Heart left ventricle (tissue), 16 donors: ENCODE measurements around the gene PIGR. TPM values are rescaled to one million over a fixed set of nuclear protein-coding genes. Genes with fewer than 3 reads are reported as not detected.
A peak's percentile ranks its signal among the peaks of the same experiment; 100 is the strongest.

Experiments
- ATAC-seq, 4 donors: fragments of 200-7000 bp; cut with Tn5 transposase; one replicate each; pipeline ENCODE4 v1.9.1; 2020 to 2022; ENCODE audit warnings: moderate library complexity in 4 of 4, mild to moderate bottlenecking in 3 of 4, moderate number of reproducible peaks in 1 of 4
- DNase-seq, 5 donors: peaks; one replicate each; pipeline ENCODE4 v3.0.0-alpha.2; 2020
- H3K27ac ChIP-seq, 12 donors: fragments of 200-600 bp; sonication (generic) in 4 of 12; one replicate each; pipeline versions ENCODE4 v1.5.0 to v1.8.0; 2016 to 2022; ENCODE audit warnings: mild to moderate bottlenecking in 2 of 12
- H3K27me3 ChIP-seq, 9 donors: fragments of 200-600 bp; sonication (generic) in 2 of 9; one replicate each; pipeline versions ENCODE4 v1.5.1 to v1.8.0; 2016 to 2022; ENCODE audit warnings: mild to moderate bottlenecking in 3 of 9
- H3K36me3 ChIP-seq, 9 donors: fragments of 200-600 bp; sonication (generic) in 2 of 9; one replicate each; pipeline versions ENCODE4 v1.5.0 to v1.8.0; 2018 to 2022; ENCODE audit warnings: mild to moderate bottlenecking in 2 of 9
- H3K4me1 ChIP-seq, 12 donors: fragments of 200-600 bp; sonication (generic) in 4 of 12; one replicate each; pipeline versions ENCODE4 v1.5.0 to v1.8.0; 2016 to 2022; ENCODE audit warnings: mild to moderate bottlenecking in 3 of 12
- H3K4me3 ChIP-seq, 12 donors: fragments of 200-600 bp; sonication (generic) in 4 of 12; one replicate each; pipeline versions ENCODE4 v1.5.0 to v1.8.0; 2017 to 2022; ENCODE audit warnings: mild to moderate bottlenecking in 9 of 12, moderate library complexity in 4 of 12
- H3K9me3 ChIP-seq, 12 donors: fragments of 200-600 bp; sonication (generic) in 4 of 12; one replicate each; pipeline versions ENCODE4 v1.5.0 to v1.8.0; 2016 to 2022; ENCODE audit warnings: mild to moderate bottlenecking in 1 of 12
- POLR2A ChIP-seq, 2 donors: fragments of 450-650 bp; IDR thresholded peaks; one replicate each; pipeline ENCODE4 v1.6.1; 2017; ENCODE audit warnings: antibody characterized with exemption in 2 of 2, mild to moderate bottlenecking in 2 of 2, moderate library complexity in 2 of 2
- WGBS, 4 donors: extraction: QIAGEN DNeasy Blood & Tissue Kit in 2 of 4; methylation state at CpG; one replicate each; pipeline versions ENCODE4 v1.1.5 to v1.1.7; 2013 to 2018; 5-methylcytosine and 5-hydroxymethylcytosine counted together
- intact Hi-C, 10 donors: fragments of 100-400 bp; cut with DNase I; formaldehyde crosslinking; loops; one replicate each; pipeline versions ENCODE4 v1.11.1 to v1.14.2; 2022
- polyA plus RNA-seq, 2 donors: library from polyadenylated mRNA; stranded (reverse); fragments of 200-250 nt; gene quantifications; one replicate each; pipeline ENCODE4 v1.2.3, GENCODE V29; 2013
- total RNA-seq, 9 donors: library from RNA; depleted of rRNA in 2 of 9; stranded (reverse); fragments of >200 nt in 2 of 9; fragmentation: NEBNext Ultra II Directional in 3 of 9; extraction: Animal tissue kit (Norgen Biotek cat#: 25700) in 3 of 9; gene quantifications; one replicate each; pipeline versions ENCODE4 v1.1.0 to v1.2.4, GENCODE V29; 2016 to 2023
- TF ChIP-seq, protein P1 (sequence below), 12 donors: fragments of 200-600 bp; sonication (generic) in 4 of 12; IDR thresholded peaks; one replicate each; pipeline versions ENCODE4 v1.5.0 to v1.8.0; 2018 to 2022; ENCODE audit warnings: antibody characterized with exemption in 12 of 12, mild to moderate bottlenecking in 5 of 12
- donor health status: ischemic (EF 13 %, LVEDD 7.1; RV severe dilation, severe dysfunction).
- donor health status: healthy with polysubstance abuse.
- donor health status: DM: no; HTN: yes; CAD: no.
- donor health status: DM: no; HTN: no; CAD: no.
- donor health status: ischemic (EF 25% LVEDD 6.9; RV normal size, moderate dysfunction).
- donor health status: ischemic (EF 25% LVEDD 5.7; RV mildly dilated, moderate dysfunction).
- donor health status: healthy.
- donor health status: DM: yes; HTN: yes; CAD: no.
- donor health status: ischemic (EF 35%, LVEDD 5.7; RV mildly dilated, moderate dysfunction).
- donor health status: nonischemic (EF 11% LVEDD 7.7; RV severe dilation, severe dysfunction).
- donor health status: DM: yes; HTN: yes; CAD: no.
- donor health status: PGD.
- donor health status: ischemic (EF 29% LVEDD 5.4; RV normal size, mild dysfunction).
- donor health status: nonischemic (EF 23%, LVEDD 6.1; RV moderate dilation, normal function).

The PIGR gene
- total and polyA plus RNA-seq, 11 donors, result 0.04 to 0.64 (median 0.45) TPM; not detected in 7

DNA sequence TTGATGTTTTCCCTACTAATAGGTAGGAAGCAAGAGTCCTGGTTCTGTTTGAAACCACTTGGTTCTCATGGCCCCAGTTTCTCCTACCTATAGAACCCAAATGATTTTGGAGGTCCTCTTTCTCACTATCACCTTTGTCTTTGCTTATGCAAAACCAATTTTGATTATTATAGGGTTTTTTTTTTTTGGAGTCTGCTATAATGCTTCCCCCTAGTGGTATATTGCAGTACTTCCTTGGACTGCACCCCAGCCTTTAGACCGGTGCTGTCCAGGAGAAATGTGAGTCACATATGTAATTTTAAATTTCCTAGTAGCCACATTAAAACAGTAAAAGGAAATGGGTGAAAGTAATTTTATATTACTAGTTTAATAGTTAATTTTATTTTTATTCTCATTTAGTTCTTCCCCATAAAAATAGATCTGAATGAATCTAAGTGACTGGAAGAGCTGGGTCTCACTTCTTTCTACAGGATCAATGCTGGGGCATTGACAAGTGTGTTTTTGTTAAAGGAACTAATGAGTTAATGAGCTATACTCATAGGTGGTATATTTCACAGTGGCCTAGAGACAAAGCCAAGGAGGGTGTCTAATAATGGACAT is 35.1 kb downstream of the PIGR start:
- Histone ChIP-seq H3K4me1 (peaks cover 0 to 25% (median 11%) of the 10 kb centered on the region in 12 donors), H3K27ac (no peak overlapping the region), H3K36me3 (no peaks in the 10 kb centered on the region), H3K9me3 (no peaks in the 10 kb centered on the region), H3K27me3 (peaks cover 0 to 28% (median 10%) of the 10 kb centered on the region in 9 donors), H3K4me3 (no peak overlapping the region)
- intact Hi-C loops, result loop anchor here (1.0 to 10.0 kb wide), 21 partner anchors 44 to 426 kb away; partner anchors contain the start of genes EIF2D (in 3 of the 10), DYRK3 (in 1 of the 10) and IL20 (in 1 of the 10)
- TF ChIP-seq POLR2A (IDR thresholded peaks at IDR 0.05), result no peak
- TF ChIP-seq, protein P1, sequence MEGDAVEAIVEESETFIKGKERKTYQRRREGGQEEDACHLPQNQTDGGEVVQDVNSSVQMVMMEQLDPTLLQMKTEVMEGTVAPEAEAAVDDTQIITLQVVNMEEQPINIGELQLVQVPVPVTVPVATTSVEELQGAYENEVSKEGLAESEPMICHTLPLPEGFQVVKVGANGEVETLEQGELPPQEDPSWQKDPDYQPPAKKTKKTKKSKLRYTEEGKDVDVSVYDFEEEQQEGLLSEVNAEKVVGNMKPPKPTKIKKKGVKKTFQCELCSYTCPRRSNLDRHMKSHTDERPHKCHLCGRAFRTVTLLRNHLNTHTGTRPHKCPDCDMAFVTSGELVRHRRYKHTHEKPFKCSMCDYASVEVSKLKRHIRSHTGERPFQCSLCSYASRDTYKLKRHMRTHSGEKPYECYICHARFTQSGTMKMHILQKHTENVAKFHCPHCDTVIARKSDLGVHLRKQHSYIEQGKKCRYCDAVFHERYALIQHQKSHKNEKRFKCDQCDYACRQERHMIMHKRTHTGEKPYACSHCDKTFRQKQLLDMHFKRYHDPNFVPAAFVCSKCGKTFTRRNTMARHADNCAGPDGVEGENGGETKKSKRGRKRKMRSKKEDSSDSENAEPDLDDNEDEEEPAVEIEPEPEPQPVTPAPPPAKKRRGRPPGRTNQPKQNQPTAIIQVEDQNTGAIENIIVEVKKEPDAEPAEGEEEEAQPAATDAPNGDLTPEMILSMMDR (IDR thresholded peaks at IDR 0.05), result peak; percentile 80 to 95 (median 91)
- 0 to 5% (median 1%) methylated on average over 1 of the region's 1 CpG for WGBS, 4 donors
- no peak for DNase-seq
- ATAC-seq, result peak in 2 of 4 donors; percentile 57 to 61

DNA sequence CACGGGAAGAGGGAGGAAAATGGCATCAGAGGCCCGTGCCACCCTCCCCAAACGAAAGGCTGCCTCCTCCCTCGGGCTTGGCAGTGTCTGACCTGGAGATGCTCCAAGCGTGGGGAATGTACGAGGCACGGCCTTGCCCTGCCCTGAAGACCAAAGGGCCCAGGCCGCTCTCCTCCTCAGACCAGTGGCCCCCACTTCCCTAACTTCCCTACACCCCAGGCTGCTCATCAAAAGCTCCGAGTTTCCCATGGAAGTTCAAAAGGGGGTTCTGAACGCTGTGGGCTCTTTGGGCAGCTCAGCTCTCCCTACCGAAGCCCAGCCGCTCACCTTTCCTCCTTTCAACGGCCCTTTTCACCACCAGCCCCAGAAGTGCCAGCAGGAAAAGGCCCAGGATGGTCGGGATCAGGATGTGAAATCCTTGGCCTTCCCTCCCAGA is 36.4 kb downstream of the PIGR start:
- H3K9me3 ChIP-seq, result no peaks in the 10 kb centered on the region
- TF ChIP-seq, protein P1 (IDR thresholded peaks at IDR 0.05), result no peak
- TF ChIP-seq POLR2A (IDR thresholded peaks at IDR 0.05), result no peak
- peak overlapping the region in 4 of 12 donors; percentile 22 to 58 (median 50) for H3K27ac ChIP-seq
- peak overlapping the region; percentile 36 to 63 (median 56) for H3K4me3 ChIP-seq
- H3K36me3 ChIP-seq, result no peaks in the 10 kb centered on the region
- WGBS, 4 donors, result 23 to 31% (median 28%) methylated on average over 13 to 14 of the region's 14 CpGs
- ATAC-seq (peak in 2 of 4 donors; percentile 38 to 41), DNase-seq (no peak)
- peaks cover 0 to 35% (median 11%) of the 10 kb centered on the region in 12 donors for H3K4me1 ChIP-seq
- peaks cover 0 to 28% (median 10%) of the 10 kb centered on the region in 9 donors for H3K27me3 ChIP-seq
- intact Hi-C loops, result loop anchor here (2.0 to 10.0 kb wide), 21 partner anchors 43 to 425 kb away; partner anchors contain the start of genes EIF2D (in 3 of the 10) and IL20 (in 1 of the 10)

GRCh38 chr1:206909161-206909882 is 36.9 kb downstream of the PIGR start:
- H3K27ac ChIP-seq, result peak overlapping the region in 6 of 12 donors; percentile 22 to 58 (median 50)

More at GRCh38 chr1:206909161-206909882, 36.9 kb downstream of the PIGR start:
- intact Hi-C loops, result loop anchor here in 2 of 10 donors (10.0 kb wide), 2 partner anchors 95 to 415 kb away; no protein-coding TSS in a partner anchor
- no peaks in the 10 kb centered on the region for H3K36me3 ChIP-seq
- H3K4me3 ChIP-seq, result peak overlapping the region; percentile 36 to 63 (median 56)
- peaks cover 0 to 28% (median 10%) of the 10 kb centered on the region in 9 donors for H3K27me3 ChIP-seq
- DNase-seq (peak; percentile 27 to 77 (median 54)), ATAC-seq (peak; percentile 33 to 78 (median 62))
- H3K9me3 ChIP-seq, result no peaks in the 10 kb centered on the region
- WGBS, 4 donors, result 1 to 4% (median 1%) methylated on average over 19 to 69 of the region's 69 CpGs
- peaks cover 0 to 35% (median 14%) of the 10 kb centered on the region in 12 donors for H3K4me1 ChIP-seq
- TF ChIP-seq, protein P1 (IDR thresholded peaks at IDR 0.05), result no peak
- TF ChIP-seq POLR2A (IDR thresholded peaks at IDR 0.05), result no peak
